Hepatocyte (in vitro differentiated cells): ENCODE data around the gene IQGAP2. TPM values are rescaled to one million over a fixed set of nuclear protein-coding genes. Genes with fewer than 3 reads are reported as not detected.
"Not testable (repeated sequence)": the region's sequence is repeated elsewhere in the genome, so short reads cannot be mapped to it uniquely, and the experiment has no call there.

Experiments
- DNase-seq: peaks from one replicate; pipeline ENCODE4 v3.0.0-alpha.2; 2016; ENCODE audit warnings: low spot score
- H2AFZ ChIP-seq: fragments of 200-600 bp; sonication (generic); 2 replicates; pipeline ENCODE4 v1.6.0; 2016; ENCODE audit warnings: antibody characterized with exemption, mild to moderate bottlenecking
- H3K27ac ChIP-seq: fragments of 200-600 bp; sonication (generic); 2 replicates; pipeline ENCODE4 v1.5.1; 2016; ENCODE audit warnings: mild to moderate bottlenecking
- H3K27me3 ChIP-seq: fragments of 200-600 bp; sonication (generic); 2 replicates; pipeline ENCODE4 v1.6.1; 2016
- H3K36me3 ChIP-seq: fragments of 200-600 bp; sonication (generic); replicated peaks from 2 replicates; pipeline ENCODE4 v1.5.1; 2016; ENCODE audit warnings: low read depth; ENCODE audit not compliant: insufficient read depth
- H3K4me1 ChIP-seq: fragments of 200-600 bp; sonication (generic); 2 replicates; pipeline ENCODE4 v1.5.1; 2016; ENCODE audit warnings: mild to moderate bottlenecking, moderate library complexity; ENCODE audit not compliant: insufficient read depth
- H3K4me2 ChIP-seq: fragments of 200-600 bp; sonication (generic); 2 replicates; pipeline ENCODE4 v1.6.0; 2016
- H3K4me3 ChIP-seq: fragments of 200-600 bp; sonication (generic); 2 replicates; pipeline ENCODE4 v1.5.1; 2016; ENCODE audit warnings: mild to moderate bottlenecking
- H3K79me2 ChIP-seq: fragments of 200-600 bp; sonication (generic); 2 replicates; pipeline ENCODE4 v1.6.0; 2017; ENCODE audit warnings: mild to moderate bottlenecking
- H3K9me2 ChIP-seq: fragments of 200-600 bp; sonication (generic); replicated peaks from 2 replicates; pipeline ENCODE4 v1.6.0; 2017; ENCODE audit warnings: mild to moderate bottlenecking; ENCODE audit not compliant: insufficient read depth
- H3K9me3 ChIP-seq: fragments of 200-600 bp; sonication (generic); 2 replicates; pipeline ENCODE4 v1.5.1; 2016; ENCODE audit warnings: low read depth, mild to moderate bottlenecking
- H4K20me1 ChIP-seq: fragments of 200-600 bp; sonication (generic); 2 replicates; pipeline ENCODE4 v1.6.0; 2016; ENCODE audit warnings: mild to moderate bottlenecking; ENCODE audit not compliant: insufficient read depth, poor library complexity, severe bottlenecking
- EZH2 ChIP-seq: fragments of 200-600 bp; sonication (generic); IDR thresholded peaks from 2 replicates; pipeline ENCODE4 v1.6.1; 2016; ENCODE audit warnings: antibody characterized with exemption, mild to moderate bottlenecking, borderline replicate concordance
- EZH2phosphoT487 ChIP-seq: fragments of 200-600 bp; sonication (generic); IDR thresholded peaks from one replicate; pipeline ENCODE4 v1.6.1; 2018; ENCODE audit warnings: antibody characterized with exemption, mild to moderate bottlenecking, low read depth, moderate library complexity; ENCODE audit not compliant: unreplicated experiment, severe bottlenecking
- WGBS: methylation state at CpG from one replicate; pipeline ENCODE4 v1.1.6; 2016; ENCODE audit warnings: low lambda C conversion rate; ENCODE audit errors: missing lambda C conversion rate; 5-methylcytosine and 5-hydroxymethylcytosine counted together
- polyA plus RNA-seq: library from polyadenylated mRNA; unstranded; fragments of >200 nt; fragmentation: Nextera tagmentation; extraction: Ambion mirVana; gene quantifications from 2 replicates; pipeline ENCODE4 v1.2.1, GENCODE V29; 2016
- total RNA-seq: library from RNA; depleted of rRNA; stranded (reverse); fragments of >200 nt; gene quantifications from 2 replicates; pipeline ENCODE4 v1.2.3, GENCODE V29; 2014
- TF ChIP-seq, protein P1 (sequence below): fragments of 200-600 bp; sonication (generic); IDR thresholded peaks from 2 replicates; pipeline ENCODE4 v1.5.1; 2016; ENCODE audit warnings: antibody characterized with exemption, mild to moderate bottlenecking; ENCODE audit not compliant: poor library complexity

Gene IQGAP2
- total and polyA plus RNA-seq, 2 experiments from 2014 or later, result 37.2 to 78.9 TPM

- WGBS, result 95% methylated on average over 3 of the region's 3 CpGs
- peaks cover 24% of the 10 kb centered on the region for H3K79me2 ChIP-seq
- H3K4me1 ChIP-seq, result peaks cover 35% of the 10 kb centered on the region
- no peak for DNase-seq
- peak overlapping the region; percentile 62 for H3K4me2 ChIP-seq
- no peaks in the 10 kb centered on the region for H3K9me2 ChIP-seq
- H3K27ac ChIP-seq, result peak overlapping the region; percentile 8
- H2AFZ ChIP-seq, result no peak overlapping the region
- H3K9me3 ChIP-seq, result no peaks in the 10 kb centered on the region
- no peaks in the 10 kb centered on the region for H3K27me3 ChIP-seq
- H3K36me3 ChIP-seq, result no peaks in the 10 kb centered on the region
- TF ChIP-seq EZH2phosphoT487, result no peak
- TF ChIP-seq, protein P1, sequence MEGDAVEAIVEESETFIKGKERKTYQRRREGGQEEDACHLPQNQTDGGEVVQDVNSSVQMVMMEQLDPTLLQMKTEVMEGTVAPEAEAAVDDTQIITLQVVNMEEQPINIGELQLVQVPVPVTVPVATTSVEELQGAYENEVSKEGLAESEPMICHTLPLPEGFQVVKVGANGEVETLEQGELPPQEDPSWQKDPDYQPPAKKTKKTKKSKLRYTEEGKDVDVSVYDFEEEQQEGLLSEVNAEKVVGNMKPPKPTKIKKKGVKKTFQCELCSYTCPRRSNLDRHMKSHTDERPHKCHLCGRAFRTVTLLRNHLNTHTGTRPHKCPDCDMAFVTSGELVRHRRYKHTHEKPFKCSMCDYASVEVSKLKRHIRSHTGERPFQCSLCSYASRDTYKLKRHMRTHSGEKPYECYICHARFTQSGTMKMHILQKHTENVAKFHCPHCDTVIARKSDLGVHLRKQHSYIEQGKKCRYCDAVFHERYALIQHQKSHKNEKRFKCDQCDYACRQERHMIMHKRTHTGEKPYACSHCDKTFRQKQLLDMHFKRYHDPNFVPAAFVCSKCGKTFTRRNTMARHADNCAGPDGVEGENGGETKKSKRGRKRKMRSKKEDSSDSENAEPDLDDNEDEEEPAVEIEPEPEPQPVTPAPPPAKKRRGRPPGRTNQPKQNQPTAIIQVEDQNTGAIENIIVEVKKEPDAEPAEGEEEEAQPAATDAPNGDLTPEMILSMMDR, result no peak
- no peak for TF ChIP-seq EZH2
- no peak overlapping the region for H3K4me3 ChIP-seq
- H4K20me1 ChIP-seq, result no peaks in the 10 kb centered on the region
Measured at GRCh38 chr5:76547891-76548524, 144.9 kb downstream of the IQGAP2 start.

DNA sequence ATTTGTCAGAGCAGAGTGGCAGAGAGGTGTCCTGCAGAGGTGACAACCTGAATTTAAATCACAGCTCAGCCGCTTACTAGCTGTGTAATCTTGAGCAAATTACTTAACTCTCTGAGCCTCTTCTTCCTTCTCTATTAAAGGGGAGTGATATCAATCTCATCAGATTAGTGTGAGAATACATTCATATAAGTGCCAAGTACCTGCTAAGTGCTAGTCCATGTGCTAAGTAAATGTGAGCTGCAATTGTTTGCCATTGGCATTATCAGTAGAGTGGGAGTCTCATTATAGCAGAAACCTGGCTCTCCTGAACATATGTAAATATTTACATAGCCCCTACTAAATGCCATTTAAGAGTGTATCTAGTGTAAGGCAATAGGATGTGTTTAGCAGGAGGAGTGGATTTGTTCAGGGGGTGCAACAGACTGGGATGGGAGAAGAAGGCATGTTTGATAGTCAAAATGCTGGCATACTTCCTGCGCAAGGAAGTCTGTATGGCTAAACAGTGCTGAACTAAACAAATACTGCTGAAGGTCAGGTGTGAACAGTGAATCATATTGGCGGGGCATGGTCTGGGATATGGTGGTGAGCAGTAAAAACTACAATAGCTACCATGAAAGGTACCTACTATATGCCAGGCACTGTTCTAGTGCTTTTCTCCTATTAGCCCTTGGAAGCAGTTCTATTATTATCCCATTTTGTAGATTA lies 145.6 kb downstream of the IQGAP2 start:
- Histone ChIP-seq H3K4me2 (peak overlapping the region; percentile 62), H3K9me3 (no peaks in the 10 kb centered on the region), H3K36me3 (no peaks in the 10 kb centered on the region), H3K79me2 (peaks cover 24% of the 10 kb centered on the region), H4K20me1 (no peaks in the 10 kb centered on the region), H3K27me3 (no peaks in the 10 kb centered on the region), H3K4me3 (no peak overlapping the region), H3K9me2 (no peaks in the 10 kb centered on the region), H3K27ac (peak overlapping the region; percentile 12), H2AFZ (no peak overlapping the region), H3K4me1 (peaks cover 29% of the 10 kb centered on the region)
- 53% methylated on average over 3 of the region's 3 CpGs for WGBS
- DNase-seq, result peak; percentile 17
- TF ChIP-seq EZH2phosphoT487, result no peak
- TF ChIP-seq EZH2, result no peak
- TF ChIP-seq, protein P1, result no peak

DNA sequence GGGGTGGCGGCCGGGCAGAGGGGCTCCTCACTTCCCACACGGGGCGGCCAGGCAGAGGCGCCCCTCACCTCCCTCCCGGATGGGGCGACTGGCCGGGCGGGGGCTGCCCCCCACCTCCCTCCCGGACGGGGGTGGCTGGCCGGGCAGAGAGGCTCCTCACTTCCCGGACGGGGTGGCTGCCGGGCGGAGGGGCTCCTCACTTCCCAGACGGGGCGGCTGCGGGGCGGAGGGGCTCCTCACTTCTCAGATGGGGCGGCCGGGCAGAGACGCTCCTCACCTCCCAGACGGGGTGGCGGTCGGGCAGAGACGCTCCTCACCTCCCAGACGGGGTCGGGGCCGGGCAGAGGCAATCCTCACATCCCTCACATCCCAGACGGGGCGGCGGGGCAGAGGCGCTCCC lies 147.8 kb downstream of the IQGAP2 start:
- not testable (repeated sequence) for H3K4me3 ChIP-seq, H3K9me3 ChIP-seq, DNase-seq, H3K27ac ChIP-seq, H2AFZ ChIP-seq, H3K9me2 ChIP-seq, H3K36me3 ChIP-seq, H3K4me2 ChIP-seq, H3K27me3 ChIP-seq, H4K20me1 ChIP-seq
- WGBS, result 100% methylated on average over 4 of the region's 34 CpGs
- Histone ChIP-seq H3K4me1 (peaks cover 24% of the 10 kb centered on the region), H3K79me2 (peaks cover 19% of the 10 kb centered on the region)

GRCh38 chr5:76552546-76552945 lies 149.5 kb downstream of the IQGAP2 start:
- Histone ChIP-seq H3K27ac (no peak overlapping the region), H3K79me2 (peaks cover 6% of the 10 kb centered on the region), H2AFZ (no peak overlapping the region), H3K9me2 (no peaks in the 10 kb centered on the region), H4K20me1 (no peaks in the 10 kb centered on the region), H3K4me3 (no peak overlapping the region), H3K36me3 (no peaks in the 10 kb centered on the region), H3K27me3 (no peaks in the 10 kb centered on the region), H3K9me3 (no peaks in the 10 kb centered on the region), H3K4me2 (no peak overlapping the region), H3K4me1 (peaks cover 17% of the 10 kb centered on the region)
- DNase-seq, result no peak
- WGBS, result 93% methylated on average over 1 of the region's 1 CpG
- TF ChIP-seq EZH2, result no peak
- TF ChIP-seq, protein P1, result no peak
